ENCODE data around the gene LRRC26.

LRRC26 gene

DNA sequence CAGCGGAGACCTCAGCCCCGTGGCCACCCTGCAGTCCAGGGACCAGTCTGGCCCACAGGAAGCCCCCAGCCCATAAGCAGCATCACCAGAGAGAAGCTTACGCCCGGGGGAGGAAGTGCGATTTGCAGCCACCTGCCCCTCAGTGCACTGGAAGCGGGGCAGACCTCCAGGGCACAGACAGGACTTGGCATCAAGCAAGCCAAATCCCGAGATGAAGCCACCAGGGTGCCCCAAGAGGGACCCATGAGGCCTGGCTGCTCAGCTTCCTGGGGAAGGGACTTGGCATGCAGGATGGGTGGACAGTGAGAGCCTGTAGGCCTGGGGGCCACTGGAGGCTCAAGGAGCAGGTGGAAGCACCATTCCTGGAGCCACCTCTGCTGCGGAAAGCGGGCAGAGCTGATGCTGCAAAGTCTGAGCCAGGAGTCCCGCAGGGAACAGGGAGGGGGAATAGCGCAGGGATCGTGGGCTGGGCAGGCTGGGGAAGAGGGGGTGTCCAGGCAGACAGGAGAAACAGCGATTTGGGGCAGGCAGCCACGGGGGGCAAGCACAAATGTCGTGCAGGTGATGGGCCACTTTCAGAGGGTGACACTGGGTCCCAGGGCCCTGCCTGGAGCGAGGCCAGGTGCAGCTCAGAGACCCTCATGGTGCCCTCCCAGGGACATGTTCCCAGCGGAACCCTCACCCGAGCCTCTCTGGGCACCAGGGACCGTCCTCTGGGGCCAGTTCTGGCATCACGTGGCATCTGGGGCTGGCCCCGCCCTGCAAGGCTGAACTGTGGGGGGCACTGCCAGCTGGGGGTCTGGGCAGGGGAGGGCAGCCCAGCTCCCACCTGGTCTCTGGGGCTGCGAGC lies 3.2 kb downstream of the LRRC26 start:
- DNase-seq: no peak

DNA sequence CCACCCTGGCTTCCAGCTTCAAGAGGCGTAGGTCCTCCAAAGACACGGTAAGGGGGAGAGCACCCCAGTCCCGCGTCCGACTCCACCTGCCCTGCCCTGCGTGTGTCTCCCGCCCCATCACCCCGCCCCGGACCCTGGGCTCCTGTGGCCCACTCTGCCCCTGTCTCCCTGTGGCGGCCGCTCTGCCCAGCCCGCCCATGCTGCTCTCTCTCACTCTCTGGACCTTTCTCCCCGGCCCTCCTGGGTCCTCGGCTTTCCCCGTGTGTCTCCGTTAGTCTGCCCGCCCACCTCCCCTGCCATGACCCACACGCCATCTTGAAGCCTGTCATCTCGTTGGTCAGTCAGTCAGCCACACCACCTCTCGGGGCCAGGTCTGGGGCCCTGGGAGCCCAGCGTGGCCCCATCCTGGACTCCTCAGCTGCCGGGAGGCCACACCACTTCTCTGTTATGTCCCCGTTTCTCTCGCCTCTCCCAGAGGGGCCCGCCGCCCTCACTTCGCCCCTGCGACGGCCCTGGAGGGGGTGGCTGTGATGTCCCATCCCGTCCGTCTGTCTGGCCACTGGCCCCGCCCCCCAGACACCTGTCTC lies 4.5 kb downstream of the LRRC26 start:
- DNase-seq: no peak

DNA sequence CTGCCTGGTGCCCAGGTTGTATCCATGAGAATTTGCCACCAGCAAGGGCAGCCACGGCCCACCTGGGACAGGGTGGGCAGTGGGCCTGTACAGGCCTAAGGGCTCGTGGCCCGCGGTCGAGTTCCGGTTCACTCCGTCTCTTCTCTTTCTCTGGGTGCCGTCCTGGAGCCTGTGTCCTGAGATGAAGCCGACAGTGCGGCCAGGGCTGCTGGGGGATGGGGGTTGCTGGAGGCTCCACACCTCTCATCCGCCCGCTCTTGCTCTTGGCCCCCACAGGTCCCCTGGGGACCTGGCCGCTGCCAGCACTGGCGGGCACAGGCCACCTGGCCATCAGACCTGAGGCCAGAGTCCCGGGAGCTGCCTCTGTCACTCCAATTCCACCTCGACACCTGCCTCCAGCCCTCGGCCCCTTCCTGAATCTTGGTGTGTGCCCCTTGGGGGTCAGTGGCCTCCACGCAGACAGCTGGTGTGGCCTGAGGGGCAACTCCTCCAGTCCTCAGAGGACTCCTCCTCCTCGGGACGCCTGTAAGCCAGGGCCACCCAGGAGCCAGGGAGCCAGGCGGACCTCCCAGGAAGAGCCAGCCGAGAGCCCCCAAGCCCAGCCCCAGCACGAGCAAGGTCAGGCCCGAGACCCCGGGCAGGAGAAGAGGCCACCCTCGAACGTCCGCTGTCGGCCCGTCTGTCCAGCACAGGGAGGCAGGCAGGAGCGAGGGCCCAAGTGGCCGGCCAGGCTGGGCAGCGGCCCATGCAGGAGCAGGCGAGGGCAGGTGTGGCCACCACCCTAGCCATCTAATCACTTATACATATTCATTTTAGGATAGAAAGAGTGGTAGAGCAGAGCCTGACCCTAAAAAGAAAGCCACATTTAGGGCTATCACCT lies 5.2 kb downstream of the LRRC26 start:
- no peak for DNase-seq

DNA sequence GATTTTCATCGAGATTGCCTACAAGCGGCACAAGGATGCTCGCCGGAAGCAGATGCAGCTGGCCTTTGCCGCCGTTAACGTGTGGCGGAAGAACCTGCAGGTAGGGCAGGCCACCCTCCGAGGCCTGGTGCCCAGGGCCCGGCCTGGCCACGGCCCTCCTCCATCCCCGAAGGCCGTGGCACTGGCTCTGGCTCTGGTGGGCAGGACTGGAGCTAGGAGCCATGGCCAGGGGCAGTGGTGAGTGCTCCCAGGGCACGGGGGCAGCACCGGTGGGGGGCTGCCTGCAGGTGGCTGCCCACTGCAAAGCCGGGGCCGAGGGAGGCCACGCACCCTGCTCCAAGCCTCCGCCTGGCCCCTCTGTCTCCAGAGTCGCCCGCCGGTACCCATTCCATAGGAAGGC lies 6.0 kb downstream of the LRRC26 start:
- DNase-seq: no peak

GRCh38 chr9:137163365-137163715 lies 6.5 kb downstream of the LRRC26 start:
- no peak for DNase-seq

- DNase-seq: no peak
Observed at GRCh38 chr9:137162505-137163364, 7.1 kb downstream of the LRRC26 start.

DNA sequence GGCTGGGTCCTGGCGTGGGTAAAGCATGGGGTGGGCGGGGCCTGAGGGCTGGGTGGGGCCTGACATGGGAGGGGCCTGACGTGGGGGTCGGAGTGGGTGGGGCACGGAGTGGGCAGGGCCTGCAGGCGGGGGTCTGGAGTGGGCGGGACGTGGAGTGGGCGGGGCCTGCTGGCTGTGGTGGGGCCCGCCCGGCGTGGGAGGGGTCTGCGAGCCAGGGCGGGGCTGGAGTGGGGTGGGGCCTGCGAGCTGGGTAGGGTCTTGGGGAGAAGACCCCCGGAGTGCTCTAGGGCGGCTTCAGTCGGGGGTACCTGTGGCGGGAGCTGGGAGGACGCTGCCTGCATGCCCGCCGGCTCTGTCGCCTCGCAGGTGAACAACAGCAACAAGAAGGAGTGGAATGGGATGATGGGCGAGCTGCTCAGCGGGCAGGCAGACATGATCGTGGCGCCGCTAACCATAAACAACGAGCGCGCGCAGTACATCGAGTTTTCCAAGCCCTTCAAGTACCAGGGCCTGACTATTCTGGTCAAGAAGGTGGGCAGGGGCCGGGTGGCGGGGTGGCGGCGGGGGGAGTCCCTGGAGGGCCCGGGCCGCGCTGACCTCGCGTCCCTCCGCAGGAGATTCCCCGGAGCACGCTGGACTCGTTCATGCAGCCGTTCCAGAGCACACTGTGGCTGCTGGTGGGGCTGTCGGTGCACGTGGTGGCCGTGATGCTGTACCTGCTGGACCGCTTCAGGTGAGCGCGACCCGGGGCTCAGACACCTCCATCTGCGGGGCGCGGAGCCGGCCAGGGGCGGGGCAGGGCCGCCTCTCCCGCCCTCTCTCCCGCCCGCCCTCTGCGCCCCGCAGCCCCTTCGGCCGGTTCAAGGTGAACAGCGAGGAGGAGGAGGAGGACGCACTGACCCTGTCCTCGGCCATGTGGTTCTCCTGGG lies 8.0 kb downstream of the LRRC26 start:
- DNase-seq: no peak

DNA sequence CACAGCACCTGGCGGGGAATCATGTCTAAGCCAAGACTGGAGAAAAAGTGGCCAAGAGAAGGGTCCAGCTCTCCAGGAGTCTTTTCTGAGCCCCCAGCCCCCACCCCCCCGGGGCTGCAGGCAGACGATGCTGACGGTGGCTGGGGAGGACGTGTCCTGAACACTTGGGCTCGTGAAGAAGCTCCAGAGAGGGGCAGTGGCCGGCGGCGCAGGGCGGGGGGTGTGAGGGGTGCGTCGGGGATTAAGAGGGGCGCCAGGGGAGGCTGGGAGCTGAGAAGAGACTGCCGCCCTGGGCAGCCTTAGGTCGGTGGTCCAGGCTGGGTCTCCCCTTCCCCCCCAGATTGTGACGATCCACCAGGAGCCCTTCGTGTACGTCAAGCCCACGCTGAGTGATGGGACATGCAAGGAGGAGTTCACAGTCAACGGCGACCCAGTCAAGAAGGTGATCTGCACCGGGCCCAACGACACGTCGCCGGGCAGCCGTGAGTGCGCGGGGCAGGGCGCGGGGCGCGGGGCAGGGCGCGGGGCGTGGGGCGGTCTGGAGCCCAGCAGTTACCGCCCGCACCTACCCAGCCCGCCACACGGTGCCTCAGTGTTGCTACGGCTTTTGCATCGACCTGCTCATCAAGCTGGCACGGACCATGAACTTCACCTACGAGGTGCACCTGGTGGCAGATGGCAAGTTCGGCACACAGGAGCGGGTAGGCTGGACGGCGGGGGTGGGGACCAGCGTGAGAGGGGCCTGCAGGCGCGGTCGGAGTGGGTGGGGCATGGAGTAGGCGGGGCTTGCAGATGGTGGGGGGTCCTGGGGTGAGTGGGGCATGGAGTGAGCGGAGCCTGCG lies 8.9 kb downstream of the LRRC26 start:
- DNase-seq: no peak

DNA sequence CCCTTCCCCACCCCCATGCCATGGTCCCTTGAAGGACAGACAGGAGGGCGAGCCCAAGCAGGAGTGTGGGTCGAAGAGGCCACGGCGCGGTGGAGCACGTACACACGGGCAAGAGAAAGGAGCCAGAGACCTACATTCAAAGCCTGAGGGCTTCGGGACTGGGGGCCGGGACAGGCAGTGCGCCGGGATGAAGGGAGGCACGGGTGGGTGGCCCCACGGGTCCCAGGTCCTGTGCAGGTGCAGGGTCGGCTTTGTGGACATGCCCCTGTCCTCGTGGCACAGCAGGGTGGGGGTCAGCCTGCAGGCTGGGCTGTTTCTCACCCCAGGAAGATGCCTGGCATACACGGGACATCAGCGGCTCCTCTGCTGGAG lies 9.8 kb downstream of the LRRC26 start:
- DNase-seq: no peak

- DNase-seq: no peak
Observed at GRCh38 chr9:137159105-137160053, 10.5 kb downstream of the LRRC26 start.

- DNase-seq: no peak
Observed at GRCh38 chr9:137158625-137159024, 11.2 kb downstream of the LRRC26 start.

DNA sequence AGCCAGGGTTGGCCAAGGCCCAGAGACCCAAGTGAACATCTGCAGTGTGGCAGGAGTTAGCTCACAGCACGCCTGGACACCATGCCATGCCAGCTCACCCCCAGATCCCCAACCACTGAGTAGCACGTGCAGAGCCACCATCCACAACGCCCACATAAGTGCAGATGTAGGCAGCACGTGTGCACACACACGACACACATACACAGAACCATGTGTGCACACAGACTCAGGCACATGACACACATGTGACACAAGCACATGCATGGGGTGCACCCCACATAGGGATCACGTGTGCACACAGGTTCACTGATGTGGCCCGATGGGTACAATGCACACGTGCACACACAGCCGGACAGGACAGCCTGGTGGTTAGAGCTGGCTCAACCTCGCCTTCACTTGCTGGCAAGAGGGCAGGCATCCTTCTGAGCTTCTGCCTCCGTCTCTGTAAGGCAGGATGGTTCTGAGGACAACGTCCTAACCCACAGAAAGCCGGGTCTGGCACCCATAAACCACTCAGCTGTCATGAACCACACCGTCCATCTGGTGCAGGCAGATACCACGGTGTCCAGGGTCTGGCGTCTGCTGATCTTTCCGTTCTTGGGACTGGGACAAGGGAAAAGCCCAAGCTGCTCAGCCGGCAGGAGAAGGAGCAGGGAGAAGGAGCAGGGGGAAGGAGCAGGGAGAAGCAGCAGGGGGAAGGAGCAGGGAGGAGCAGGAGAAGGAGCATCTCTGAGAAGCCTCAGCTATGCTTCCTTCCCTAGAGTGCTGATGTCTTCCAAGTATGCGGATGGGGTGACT lies 12.0 kb downstream of the LRRC26 start:
- peak; percentile 42 for DNase-seq

- no peak for DNase-seq
Observed at GRCh38 chr9:137156567-137157375, 13.1 kb downstream of the LRRC26 start.

DNA sequence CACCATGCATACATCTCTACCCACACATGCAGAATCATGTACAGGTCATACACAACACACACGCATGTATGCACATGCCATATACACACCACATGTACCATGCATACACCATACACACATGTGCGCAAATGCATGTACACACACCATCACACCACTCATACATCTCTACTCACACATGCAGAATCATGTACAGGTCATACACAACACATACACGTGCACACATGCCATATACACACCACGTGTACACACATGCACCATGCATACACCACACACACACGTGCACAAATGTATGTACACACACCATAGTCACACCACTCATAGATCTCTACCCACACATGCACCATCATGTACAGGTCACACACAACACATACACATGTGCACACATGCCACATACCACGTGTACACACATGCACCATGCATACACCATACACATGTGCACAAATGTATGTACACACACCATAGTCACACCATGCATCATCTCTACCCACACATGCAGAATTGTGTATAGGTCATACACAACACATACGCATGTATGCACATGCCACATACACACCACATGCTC lies 16.9 kb downstream of the LRRC26 start:
- DNase-seq: no peak

GRCh38 chr9:137150617-137151457 lies 19.0 kb downstream of the LRRC26 start:
- DNase-seq: no peak

- no peak for DNase-seq
Observed at GRCh38 chr9:137149942-137150616, 19.8 kb downstream of the LRRC26 start.
